ENCODE measurements around the gene LRCOL1.

The LRCOL1 gene

DNA sequence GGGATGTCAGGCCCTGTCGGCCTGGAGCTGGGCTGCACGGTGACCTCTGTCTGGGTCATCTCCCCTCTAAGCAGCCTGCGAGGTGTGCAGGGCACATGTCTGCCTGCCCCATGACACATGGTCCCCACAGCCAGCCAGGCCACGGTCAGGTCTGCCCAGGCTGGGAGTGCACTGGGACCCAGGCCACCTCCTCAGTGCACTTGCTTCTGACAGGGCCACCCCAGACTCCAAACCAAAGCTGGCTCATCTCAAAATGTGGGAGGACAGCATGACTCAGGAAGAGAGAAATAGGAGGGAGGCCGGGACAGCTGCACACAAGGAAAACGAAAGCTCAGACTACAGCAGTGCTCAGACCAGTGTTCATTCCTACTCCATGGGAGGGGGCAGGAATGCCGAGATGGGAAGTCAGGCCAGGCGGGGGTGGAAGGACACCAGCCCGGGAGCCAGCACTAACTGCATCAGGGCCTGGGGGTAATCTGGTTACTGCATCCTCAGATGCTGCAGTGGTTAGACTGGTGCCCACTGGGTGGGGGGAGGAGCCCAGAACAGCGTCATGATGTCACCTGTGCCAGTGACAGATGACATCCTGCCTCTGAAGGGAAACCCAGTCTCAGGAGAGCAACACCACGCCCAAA lies 12.2 kb upstream of the LRCOL1 start (continued):
- TF ChIP-seq ZNF146 (tag by site-specific recombination; IDR thresholded peaks at IDR 0.05) (no peak), ZNF629 (tag by site-specific recombination; IDR thresholded peaks at IDR 0.05) (peak; percentile 80), ZNF394 (tag by site-specific recombination; IDR thresholded peaks at IDR 0.05; ENCODE audit: borderline replicate concordance) (no peak), ZNF114 (tag by site-specific recombination; IDR thresholded peaks at IDR 0.05) (no peak), MEIS1 (CRISPR knock-in tag; IDR thresholded peaks at IDR 0.05; ENCODE audit: borderline replicate concordance) (no peak), ZNF335 (tag by site-specific recombination; conservative IDR thresholded peaks at IDR 0.05) (no peak), ZNF354C (tag by site-specific recombination; IDR thresholded peaks at IDR 0.05; ENCODE audit: borderline replicate concordance, low read depth) (no peak), ZNF701 (tag by site-specific recombination; IDR thresholded peaks at IDR 0.05) (no peak), ZNF664 (tag by site-specific recombination; IDR thresholded peaks at IDR 0.05) (no peak), ZBTB1 (tag by site-specific recombination; IDR thresholded peaks at IDR 0.05) (no peak), ZNF416 (tag by site-specific recombination; IDR thresholded peaks at IDR 0.05) (no peak), ZNF555 (tag by site-specific recombination; conservative IDR thresholded peaks at IDR 0.05) (no peak), MYNN (tag by site-specific recombination; IDR thresholded peaks at IDR 0.05; ENCODE audit: borderline replicate concordance) (no peak), ZSCAN23 (tag by site-specific recombination; IDR thresholded peaks at IDR 0.05) (no peak), EGR2 (tag by site-specific recombination; IDR thresholded peaks at IDR 0.05; ENCODE audit: low read depth) (peak; percentile 18; the same call in 1 of the 2 replicates)
- TF ChIP-seq, protein P1, sequence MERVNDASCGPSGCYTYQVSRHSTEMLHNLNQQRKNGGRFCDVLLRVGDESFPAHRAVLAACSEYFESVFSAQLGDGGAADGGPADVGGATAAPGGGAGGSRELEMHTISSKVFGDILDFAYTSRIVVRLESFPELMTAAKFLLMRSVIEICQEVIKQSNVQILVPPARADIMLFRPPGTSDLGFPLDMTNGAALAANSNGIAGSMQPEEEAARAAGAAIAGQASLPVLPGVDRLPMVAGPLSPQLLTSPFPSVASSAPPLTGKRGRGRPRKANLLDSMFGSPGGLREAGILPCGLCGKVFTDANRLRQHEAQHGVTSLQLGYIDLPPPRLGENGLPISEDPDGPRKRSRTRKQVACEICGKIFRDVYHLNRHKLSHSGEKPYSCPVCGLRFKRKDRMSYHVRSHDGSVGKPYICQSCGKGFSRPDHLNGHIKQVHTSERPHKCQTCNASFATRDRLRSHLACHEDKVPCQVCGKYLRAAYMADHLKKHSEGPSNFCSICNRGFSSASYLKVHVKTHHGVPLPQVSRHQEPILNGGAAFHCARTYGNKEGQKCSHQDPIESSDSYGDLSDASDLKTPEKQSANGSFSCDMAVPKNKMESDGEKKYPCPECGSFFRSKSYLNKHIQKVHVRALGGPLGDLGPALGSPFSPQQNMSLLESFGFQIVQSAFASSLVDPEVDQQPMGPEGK (tag by site-specific recombination; IDR thresholded peaks at IDR 0.05), result 0 out of 2 replicates have a peak, but pooled peaks have one; percentile 47
- TF ChIP-seq, protein P2, sequence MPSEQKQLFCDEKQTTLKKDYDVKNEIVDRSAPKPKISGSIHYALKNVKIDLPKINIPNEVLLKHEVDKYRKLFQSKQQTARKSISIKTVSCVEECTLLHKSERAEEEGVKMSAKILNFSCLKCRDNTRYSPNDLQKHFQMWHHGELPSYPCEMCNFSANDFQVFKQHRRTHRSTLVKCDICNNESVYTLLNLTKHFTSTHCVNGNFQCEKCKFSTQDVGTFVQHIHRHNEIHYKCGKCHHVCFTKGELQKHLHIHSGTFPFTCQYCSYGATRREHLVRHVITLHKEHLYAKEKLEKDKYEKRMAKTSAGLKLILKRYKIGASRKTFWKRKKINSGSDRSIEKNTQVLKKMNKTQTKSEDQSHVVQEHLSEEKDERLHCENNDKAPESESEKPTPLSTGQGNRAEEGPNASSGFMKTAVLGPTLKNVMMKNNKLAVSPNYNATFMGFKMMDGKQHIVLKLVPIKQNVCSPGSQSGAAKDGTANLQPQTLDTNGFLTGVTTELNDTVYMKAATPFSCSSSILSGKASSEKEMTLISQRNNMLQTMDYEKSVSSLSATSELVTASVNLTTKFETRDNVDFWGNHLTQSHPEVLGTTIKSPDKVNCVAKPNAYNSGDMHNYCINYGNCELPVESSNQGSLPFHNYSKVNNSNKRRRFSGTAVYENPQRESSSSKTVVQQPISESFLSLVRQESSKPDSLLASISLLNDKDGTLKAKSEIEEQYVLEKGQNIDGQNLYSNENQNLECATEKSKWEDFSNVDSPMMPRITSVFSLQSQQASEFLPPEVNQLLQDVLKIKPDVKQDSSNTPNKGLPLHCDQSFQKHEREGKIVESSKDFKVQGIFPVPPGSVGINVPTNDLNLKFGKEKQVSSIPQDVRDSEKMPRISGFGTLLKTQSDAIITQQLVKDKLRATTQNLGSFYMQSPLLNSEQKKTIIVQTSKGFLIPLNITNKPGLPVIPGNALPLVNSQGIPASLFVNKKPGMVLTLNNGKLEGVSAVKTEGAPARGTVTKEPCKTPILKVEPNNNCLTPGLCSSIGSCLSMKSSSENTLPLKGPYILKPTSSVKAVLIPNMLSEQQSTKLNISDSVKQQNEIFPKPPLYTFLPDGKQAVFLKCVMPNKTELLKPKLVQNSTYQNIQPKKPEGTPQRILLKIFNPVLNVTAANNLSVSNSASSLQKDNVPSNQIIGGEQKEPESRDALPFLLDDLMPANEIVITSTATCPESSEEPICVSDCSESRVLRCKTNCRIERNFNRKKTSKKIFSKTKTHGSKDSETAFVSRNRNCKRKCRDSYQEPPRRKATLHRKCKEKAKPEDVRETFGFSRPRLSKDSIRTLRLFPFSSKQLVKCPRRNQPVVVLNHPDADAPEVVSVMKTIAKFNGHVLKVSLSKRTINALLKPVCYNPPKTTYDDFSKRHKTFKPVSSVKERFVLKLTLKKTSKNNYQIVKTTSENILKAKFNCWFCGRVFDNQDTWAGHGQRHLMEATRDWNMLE (tag by site-specific recombination; conservative IDR thresholded peaks at IDR 0.05; ENCODE audit: low read depth), result no peak
- TF ChIP-seq, protein P3, sequence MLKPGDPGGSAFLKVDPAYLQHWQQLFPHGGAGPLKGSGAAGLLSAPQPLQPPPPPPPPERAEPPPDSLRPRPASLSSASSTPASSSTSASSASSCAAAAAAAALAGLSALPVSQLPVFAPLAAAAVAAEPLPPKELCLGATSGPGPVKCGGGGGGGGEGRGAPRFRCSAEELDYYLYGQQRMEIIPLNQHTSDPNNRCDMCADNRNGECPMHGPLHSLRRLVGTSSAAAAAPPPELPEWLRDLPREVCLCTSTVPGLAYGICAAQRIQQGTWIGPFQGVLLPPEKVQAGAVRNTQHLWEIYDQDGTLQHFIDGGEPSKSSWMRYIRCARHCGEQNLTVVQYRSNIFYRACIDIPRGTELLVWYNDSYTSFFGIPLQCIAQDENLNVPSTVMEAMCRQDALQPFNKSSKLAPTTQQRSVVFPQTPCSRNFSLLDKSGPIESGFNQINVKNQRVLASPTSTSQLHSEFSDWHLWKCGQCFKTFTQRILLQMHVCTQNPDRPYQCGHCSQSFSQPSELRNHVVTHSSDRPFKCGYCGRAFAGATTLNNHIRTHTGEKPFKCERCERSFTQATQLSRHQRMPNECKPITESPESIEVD (tag by site-specific recombination; IDR thresholded peaks at IDR 0.05), result no peak
- TF ChIP-seq, protein P4, sequence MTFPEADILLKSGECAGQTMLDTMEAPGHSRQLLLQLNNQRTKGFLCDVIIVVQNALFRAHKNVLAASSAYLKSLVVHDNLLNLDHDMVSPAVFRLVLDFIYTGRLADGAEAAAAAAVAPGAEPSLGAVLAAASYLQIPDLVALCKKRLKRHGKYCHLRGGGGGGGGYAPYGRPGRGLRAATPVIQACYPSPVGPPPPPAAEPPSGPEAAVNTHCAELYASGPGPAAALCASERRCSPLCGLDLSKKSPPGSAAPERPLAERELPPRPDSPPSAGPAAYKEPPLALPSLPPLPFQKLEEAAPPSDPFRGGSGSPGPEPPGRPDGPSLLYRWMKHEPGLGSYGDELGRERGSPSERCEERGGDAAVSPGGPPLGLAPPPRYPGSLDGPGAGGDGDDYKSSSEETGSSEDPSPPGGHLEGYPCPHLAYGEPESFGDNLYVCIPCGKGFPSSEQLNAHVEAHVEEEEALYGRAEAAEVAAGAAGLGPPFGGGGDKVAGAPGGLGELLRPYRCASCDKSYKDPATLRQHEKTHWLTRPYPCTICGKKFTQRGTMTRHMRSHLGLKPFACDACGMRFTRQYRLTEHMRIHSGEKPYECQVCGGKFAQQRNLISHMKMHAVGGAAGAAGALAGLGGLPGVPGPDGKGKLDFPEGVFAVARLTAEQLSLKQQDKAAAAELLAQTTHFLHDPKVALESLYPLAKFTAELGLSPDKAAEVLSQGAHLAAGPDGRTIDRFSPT (tag by site-specific recombination; IDR thresholded peaks at IDR 0.05), result peak; percentile 49; the same call in 1 of the 2 replicates
- TF ChIP-seq, protein P5, sequence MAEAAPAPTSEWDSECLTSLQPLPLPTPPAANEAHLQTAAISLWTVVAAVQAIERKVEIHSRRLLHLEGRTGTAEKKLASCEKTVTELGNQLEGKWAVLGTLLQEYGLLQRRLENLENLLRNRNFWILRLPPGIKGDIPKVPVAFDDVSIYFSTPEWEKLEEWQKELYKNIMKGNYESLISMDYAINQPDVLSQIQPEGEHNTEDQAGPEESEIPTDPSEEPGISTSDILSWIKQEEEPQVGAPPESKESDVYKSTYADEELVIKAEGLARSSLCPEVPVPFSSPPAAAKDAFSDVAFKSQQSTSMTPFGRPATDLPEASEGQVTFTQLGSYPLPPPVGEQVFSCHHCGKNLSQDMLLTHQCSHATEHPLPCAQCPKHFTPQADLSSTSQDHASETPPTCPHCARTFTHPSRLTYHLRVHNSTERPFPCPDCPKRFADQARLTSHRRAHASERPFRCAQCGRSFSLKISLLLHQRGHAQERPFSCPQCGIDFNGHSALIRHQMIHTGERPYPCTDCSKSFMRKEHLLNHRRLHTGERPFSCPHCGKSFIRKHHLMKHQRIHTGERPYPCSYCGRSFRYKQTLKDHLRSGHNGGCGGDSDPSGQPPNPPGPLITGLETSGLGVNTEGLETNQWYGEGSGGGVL (tag by site-specific recombination; IDR thresholded peaks at IDR 0.05), result no peak
- TF ChIP-seq, protein P6, sequence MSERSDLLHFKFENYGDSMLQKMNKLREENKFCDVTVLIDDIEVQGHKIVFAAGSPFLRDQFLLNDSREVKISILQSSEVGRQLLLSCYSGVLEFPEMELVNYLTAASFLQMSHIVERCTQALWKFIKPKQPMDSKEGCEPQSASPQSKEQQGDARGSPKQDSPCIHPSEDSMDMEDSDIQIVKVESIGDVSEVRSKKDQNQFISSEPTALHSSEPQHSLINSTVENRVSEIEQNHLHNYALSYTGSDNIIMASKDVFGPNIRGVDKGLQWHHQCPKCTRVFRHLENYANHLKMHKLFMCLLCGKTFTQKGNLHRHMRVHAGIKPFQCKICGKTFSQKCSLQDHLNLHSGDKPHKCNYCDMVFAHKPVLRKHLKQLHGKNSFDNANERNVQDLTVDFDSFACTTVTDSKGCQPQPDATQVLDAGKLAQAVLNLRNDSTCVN (tag by site-specific recombination; optimal IDR thresholded peaks at IDR 0.05), result no peak
- TF ChIP-seq, protein P7, sequence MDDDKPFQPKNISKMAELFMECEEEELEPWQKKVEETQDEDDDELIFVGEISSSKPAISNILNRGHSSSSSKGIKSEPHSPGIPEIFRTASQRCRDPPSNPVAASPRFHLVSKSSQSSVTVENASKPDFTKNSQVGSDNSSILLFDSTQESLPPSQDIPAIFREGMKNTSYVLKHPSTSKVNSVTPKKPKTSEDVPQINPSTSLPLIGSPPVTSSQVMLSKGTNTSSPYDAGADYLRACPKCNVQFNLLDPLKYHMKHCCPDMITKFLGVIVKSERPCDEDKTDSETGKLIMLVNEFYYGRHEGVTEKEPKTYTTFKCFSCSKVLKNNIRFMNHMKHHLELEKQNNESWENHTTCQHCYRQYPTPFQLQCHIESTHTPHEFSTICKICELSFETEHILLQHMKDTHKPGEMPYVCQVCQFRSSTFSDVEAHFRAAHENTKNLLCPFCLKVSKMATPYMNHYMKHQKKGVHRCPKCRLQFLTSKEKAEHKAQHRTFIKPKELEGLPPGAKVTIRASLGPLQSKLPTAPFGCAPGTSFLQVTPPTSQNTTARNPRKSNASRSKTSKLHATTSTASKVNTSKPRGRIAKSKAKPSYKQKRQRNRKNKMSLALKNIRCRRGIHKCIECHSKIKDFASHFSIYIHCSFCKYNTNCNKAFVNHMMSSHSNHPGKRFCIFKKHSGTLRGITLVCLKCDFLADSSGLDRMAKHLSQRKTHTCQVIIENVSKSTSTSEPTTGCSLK (tag by site-specific recombination; IDR thresholded peaks at IDR 0.05), result no peak
